Embryonic facial prominence (tissue), 1 donor: Measurements from ENCODE around the gene PCYT2.
A peak's percentile ranks its signal among the peaks of the same experiment; 100 is the strongest.

Source experiments
- DNase-seq: peaks from one replicate; pipeline ENCODE4 v3.0.0-alpha.2; 2016; ENCODE audit errors: extremely low spot score

PCYT2 gene

GRCh38 chr17:81870131-81870980 lies 40.8 kb downstream of the PCYT2 start:
- DNase-seq: no peak

- DNase-seq: no peak
Measured at GRCh38 chr17:81869221-81870130, 41.7 kb downstream of the PCYT2 start.

- no peak for DNase-seq
Measured at GRCh38 chr17:81868674-81869220, 42.5 kb downstream of the PCYT2 start.

GRCh38 chr17:81867991-81868673 lies 43.1 kb downstream of the PCYT2 start:
- DNase-seq: no peak

GRCh38 chr17:81867170-81867990 lies 43.8 kb downstream of the PCYT2 start:
- DNase-seq: no peak

- DNase-seq: no peak
Measured at GRCh38 chr17:81866440-81867169, 44.6 kb downstream of the PCYT2 start.

GRCh38 chr17:81865733-81866439 lies 45.3 kb downstream of the PCYT2 start:
- no peak for DNase-seq

GRCh38 chr17:81865358-81865732 lies 45.9 kb downstream of the PCYT2 start:
- no peak for DNase-seq

GRCh38 chr17:81863833-81864768 lies 47.1 kb downstream of the PCYT2 start:
- DNase-seq: no peak

GRCh38 chr17:81863123-81863675 lies 48.0 kb downstream of the PCYT2 start:
- DNase-seq: no peak

- peak; percentile 100 for DNase-seq
Measured at GRCh38 chr17:81860756-81861568, 50.2 kb downstream of the PCYT2 start.

- DNase-seq: no peak
Measured at GRCh38 chr17:81859906-81860755, 51.1 kb downstream of the PCYT2 start, which contains the start of gene P4HB. Gene P4HB (minus strand): TSS chr17:81860535. CDS start chr17:81860471, 64 bp downstream.

- no peak for DNase-seq
Measured at GRCh38 chr17:81858967-81859905, 52.0 kb downstream of the PCYT2 start.

- DNase-seq: no peak
Measured at GRCh38 chr17:81858170-81858966, 52.8 kb downstream of the PCYT2 start.
